Common myeloid progenitor, CD34-positive (primary cell): ENCODE data around the gene TLN1.
A peak's percentile ranks its signal among the peaks of the same experiment; 100 is the strongest.

ENCODE experiments used
- CTCF ChIA-PET: fragments of 350-600 bp; sonication (Branson Sonifier 250); formaldehyde crosslinking; loops from one replicate; lab custom pipeline; 2021; ENCODE audit warnings: antibody characterized with exemption; lab: Charles Lee
- POLR2A ChIA-PET: fragments of 350-600 bp; sonication (Branson Sonifier 250); formaldehyde crosslinking; loops from one replicate; lab custom pipeline; 2021; ENCODE audit warnings: antibody characterized with exemption; lab: Charles Lee
- DNase-seq, 3 donors: peaks; one replicate each; pipeline versions ENCODE4 v3.0.0 to v3.0.0-alpha.2; 2013
- H3K27ac ChIP-seq, 2 experiments: 1 replicate in 1 of 2; 2 replicates in 1 of 2; pipeline ENCODE4 v1.7.0; 2013; ENCODE audit warnings: inconsistent platforms in 2 of 2, low read length in 2 of 2, mild to moderate bottlenecking in 2 of 2, low read depth in 1 of 2, moderate library complexity in 1 of 2; ENCODE audit not compliant: severe bottlenecking in 2 of 2, insufficient read depth in 1 of 2, poor library complexity in 1 of 2
- H3K27me3 ChIP-seq, 5 experiments: replicated peaks in 2 of 5; 1 replicate in 3 of 5; 2 replicates in 2 of 5; pipeline versions ENCODE4 v1.6.1 to v1.7.0; 2013; ENCODE audit warnings: low read length in 4 of 5, mild to moderate bottlenecking in 2 of 5, moderate library complexity in 2 of 5, inconsistent platforms in 1 of 5; ENCODE audit not compliant: insufficient read depth in 5 of 5, control insufficient read depth in 4 of 5
- H3K36me3 ChIP-seq, 4 experiments: 1 replicate in 2 of 4; 2 replicates in 2 of 4; pipeline versions ENCODE4 v1.6.1 to v1.7.0; 2013; ENCODE audit warnings: low read length in 3 of 4, control low read depth in 1 of 4, mild to moderate bottlenecking in 1 of 4; ENCODE audit not compliant: control insufficient read depth in 4 of 4, insufficient read depth in 4 of 4
- H3K4me1 ChIP-seq, 4 experiments: 1 replicate in 3 of 4; 2 replicates in 1 of 4; pipeline versions ENCODE4 v1.6.1 to v1.7.1; 2013; ENCODE audit warnings: low read length in 3 of 4, mild to moderate bottlenecking in 3 of 4, control low read depth in 1 of 4, inconsistent platforms in 1 of 4, moderate library complexity in 1 of 4; ENCODE audit not compliant: control insufficient read depth in 4 of 4, insufficient read depth in 4 of 4; ENCODE audit errors: control extremely low read depth in 1 of 4
- H3K4me3 ChIP-seq, 7 experiments: 1 replicate in 4 of 7; 2 replicates in 3 of 7; pipeline versions ENCODE4 v1.5.1 to v1.7.0; 2013; ENCODE audit warnings: mild to moderate bottlenecking in 7 of 7, low read length in 6 of 7, moderate library complexity in 6 of 7, inconsistent platforms in 2 of 7, low read depth in 2 of 7, control low read depth in 1 of 7; ENCODE audit not compliant: insufficient read depth in 4 of 7, control insufficient read depth in 1 of 7; ENCODE audit errors: extremely low read depth in 1 of 7
- H3K9me3 ChIP-seq, 5 experiments: 1 replicate in 4 of 5; 2 replicates in 1 of 5; pipeline versions ENCODE4 v1.6.1 to v1.7.1; 2013; ENCODE audit warnings: low read length in 4 of 5, mild to moderate bottlenecking in 2 of 5, inconsistent platforms in 1 of 5, low read depth in 1 of 5, moderate library complexity in 1 of 5; ENCODE audit not compliant: control insufficient read depth in 4 of 5, insufficient read depth in 2 of 5; ENCODE audit errors: control extremely low read depth in 1 of 5
- WGBS: methylation state at CpG from one replicate; pipeline ENCODE4 v1.1.5; 2013; ENCODE audit not compliant: insufficient coverage; 5-methylcytosine and 5-hydroxymethylcytosine counted together

The TLN1 gene

DNA sequence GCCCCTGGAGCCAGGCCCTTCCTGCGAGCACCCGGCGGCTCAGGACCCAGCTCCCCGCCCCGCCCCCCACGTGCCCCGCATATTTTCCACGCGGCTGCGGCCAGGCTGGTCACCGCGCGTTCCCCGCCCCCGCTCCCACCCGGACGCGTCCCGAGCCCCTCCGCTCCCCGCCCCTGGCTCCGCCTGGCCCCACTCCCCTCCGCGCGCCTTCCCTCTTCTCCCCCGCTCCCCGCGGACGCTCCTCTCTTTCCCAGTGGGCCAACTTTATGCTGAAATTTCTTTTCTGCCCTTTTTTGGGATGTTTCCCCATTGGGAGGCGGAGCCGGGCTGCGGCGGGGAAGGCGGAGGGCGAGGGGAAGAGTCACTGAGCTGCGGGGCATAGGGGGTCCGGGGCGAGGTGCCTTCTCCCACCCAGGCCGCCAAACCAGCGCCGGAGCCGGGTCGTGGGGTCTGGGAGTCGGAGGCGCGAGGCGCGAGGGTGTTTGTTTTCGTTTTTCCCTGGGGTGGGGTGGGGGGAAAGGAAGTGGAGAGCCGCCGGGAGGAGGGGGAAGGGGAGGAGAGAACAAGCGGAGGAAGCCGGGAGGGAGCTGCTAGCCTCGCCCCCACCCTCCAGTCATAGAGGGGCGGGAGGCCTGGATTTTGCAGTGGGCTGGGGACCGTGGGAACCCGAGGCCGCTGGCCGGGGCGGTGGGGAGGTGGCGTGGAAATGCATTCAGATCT, 41.2 kb downstream of the TLN1 start:
- WGBS, result under 1% methylated on average over 39 of the region's 61 CpGs
- DNase-seq, result peak; percentile 11 to 46 (median 39)
- Histone ChIP-seq H3K36me3 (peaks cover under 1 to 4% (median 2%) of the 10 kb centered on the region in 4 experiments), H3K4me1 (peaks cover 0 to 19% (median 18%) of the 10 kb centered on the region in 4 experiments), H3K9me3 (no peaks in the 10 kb centered on the region), H3K4me3 (peak overlapping the region; percentile 52 to 87 (median 74)), H3K27me3 (no peaks in the 10 kb centered on the region), H3K27ac (peak overlapping the region in 1 of 2 experiments; percentile 43)
- ChIA-PET CTCF (interaction anchor here (1.1 to 2.6 kb wide), 12 partner anchors 10 to 38 kb away, joined by 3 to 7 read pairs (median 4); partner anchors contain the start of genes CCDC107 and RMRP), POLR2A (interaction anchor here (0.7 to 1.4 kb wide), 2 partner anchors 16 to 17 kb away, joined by 3 read pairs; no protein-coding TSS in a partner anchor)

DNA sequence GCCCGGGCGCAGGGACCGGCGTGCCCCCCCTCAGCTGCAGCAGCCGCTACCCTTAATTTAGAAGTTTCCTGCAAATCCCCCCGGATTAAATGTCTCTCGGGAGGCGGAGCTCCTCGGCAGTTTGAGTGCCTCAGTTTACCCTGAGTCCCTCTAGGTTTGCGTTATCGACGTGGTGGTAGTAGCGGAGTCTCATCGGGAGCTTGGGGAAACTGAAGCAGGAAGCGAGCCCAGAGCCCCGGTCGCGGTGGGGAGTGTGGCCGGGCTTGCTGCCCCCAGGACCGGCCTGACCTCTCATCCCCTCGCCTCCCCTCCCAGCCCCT, 41.7 kb downstream of the TLN1 start:
- Histone ChIP-seq H3K27ac (no peak overlapping the region), H3K4me3 (peak overlapping the region; percentile 44 to 87 (median 74)), H3K27me3 (no peaks in the 10 kb centered on the region), H3K36me3 (peaks cover 0 to 5% (median 2%) of the 10 kb centered on the region in 4 experiments), H3K9me3 (no peaks in the 10 kb centered on the region), H3K4me1 (peaks cover 0 to 19% (median 18%) of the 10 kb centered on the region in 4 experiments)
- DNase-seq, result no peak
- 0% methylated on average over 9 of the region's 21 CpGs for WGBS
- ChIA-PET CTCF (interaction anchor here (1.1 to 1.4 kb wide), 4 partner anchors 13 to 36 kb away, joined by 3 to 7 read pairs (median 4); partner anchors contain the start of genes CCDC107 and RMRP), POLR2A (interaction anchor here (0.7 to 1.4 kb wide), 2 partner anchors 15 to 18 kb away, joined by 3 read pairs; no protein-coding TSS in a partner anchor)

DNA sequence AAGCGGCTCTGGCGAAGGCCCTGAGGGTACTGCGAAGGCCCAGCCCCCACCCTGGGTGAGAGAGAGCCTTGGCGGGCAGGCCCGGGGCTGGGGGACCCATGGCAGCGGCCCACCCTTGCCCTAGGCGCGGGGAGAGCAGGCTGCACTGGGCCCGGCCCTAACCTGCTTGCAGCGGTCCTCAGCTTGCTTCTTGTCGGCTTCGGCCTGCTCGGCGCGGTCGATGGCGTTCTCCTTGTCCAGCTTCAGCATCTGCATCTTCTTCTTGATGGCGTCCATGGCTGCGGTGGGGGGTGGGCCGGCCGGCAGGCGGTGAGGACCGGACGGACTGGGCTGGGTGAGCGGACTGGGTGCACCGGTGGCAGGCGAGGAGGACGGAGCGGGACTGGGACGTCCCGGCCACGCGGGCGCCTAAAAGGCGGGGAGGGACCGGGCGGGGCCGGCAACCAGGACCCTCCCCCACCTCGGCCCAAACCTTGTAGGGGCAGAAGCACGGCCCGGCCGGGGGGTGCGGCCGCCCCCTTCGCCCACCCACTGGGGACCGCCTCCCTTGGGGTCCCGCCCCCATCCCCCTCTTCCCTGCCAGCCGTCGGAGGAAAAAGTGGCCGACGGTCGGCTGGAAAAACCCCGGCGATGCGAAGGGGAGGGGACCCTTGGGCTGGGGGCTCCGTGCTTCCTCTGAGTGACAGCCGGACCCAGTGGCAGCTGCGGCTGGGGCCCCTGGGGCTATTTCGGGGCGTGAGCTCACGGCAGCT, 42.3 kb downstream of the TLN1 start, which contains the start of gene TPM2:
TPM2 (minus strand) TSS at position 384 of the 752 bp plus-strand sequence; CDS start at position 276, 108 bp downstream.
- peaks cover 0 to 19% (median 18%) of the 10 kb centered on the region in 4 experiments for H3K4me1 ChIP-seq

DNA sequence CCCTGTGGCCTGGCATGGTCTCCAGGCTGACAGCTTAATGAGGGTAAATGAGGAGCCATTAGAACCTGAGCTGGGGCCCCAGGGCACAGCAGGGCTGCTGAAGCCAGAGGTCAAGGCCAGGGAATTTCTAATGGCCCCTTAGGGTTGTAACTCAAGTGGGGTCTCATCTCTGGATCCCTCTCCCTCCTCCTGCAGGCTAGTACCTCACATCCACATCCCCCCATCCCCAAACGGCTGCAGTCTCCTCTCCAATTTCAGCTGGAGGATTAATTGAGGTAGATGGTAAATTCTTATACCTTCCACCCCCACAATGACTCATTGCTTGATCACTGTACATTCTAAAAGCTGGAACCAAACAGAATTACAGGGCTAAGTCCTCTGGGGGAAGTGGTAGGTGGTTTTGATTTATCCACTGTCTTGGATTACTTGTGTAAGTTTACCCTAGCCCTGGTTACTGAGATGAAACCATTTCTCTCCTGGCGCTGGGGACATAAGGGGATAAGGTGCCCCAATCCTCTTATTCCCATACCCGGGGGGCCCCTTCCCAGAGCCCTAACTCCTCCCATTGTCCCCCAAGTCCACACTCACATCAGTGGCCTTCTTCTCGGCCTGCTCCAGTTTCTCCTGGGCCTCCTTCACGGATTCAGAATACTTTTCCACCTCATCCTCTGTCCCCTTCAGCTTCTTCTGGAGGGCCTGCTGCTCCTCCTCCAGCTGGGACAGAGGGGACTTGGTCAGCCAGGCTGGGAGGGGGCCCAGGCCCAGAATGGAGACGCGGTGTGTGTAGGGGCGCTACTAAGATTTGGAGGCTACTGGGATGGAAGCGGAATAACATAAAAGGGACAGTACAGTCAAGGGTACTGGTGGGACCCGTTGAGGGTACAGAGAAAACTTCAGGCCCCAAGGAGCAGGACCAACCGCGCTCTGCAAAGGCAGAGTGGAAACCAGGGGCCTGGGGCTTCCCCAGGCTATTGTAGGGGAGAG, 43.1 kb downstream of the TLN1 start:
- ChIA-PET POLR2A (no interaction called here), CTCF (interaction anchor here (1.2 to 2.1 kb wide), 8 partner anchors 8 to 40 kb away, joined by 3 to 16 read pairs (median 4); partner anchors contain the start of genes CCDC107 and RMRP)
- DNase-seq, result peak in 2 of 3 donors; percentile 35 to 55
- Histone ChIP-seq H3K36me3 (peaks cover 0 to 18% (median 3%) of the 10 kb centered on the region in 4 experiments), H3K4me1 (peaks cover 0 to 19% (median 18%) of the 10 kb centered on the region in 4 experiments), H3K27ac (no peak overlapping the region), H3K4me3 (peak overlapping the region in 1 of 7 experiments; percentile 74), H3K9me3 (no peaks in the 10 kb centered on the region), H3K27me3 (no peaks in the 10 kb centered on the region)
- WGBS, result 96% methylated on average over 10 of the region's 12 CpGs

More for the DNA sequence above, 42.3 kb downstream of the TLN1 start, which contains the start of gene TPM2:
- peak within 1 kb of the TSS; percentile 52 to 87 (median 74) for H3K4me3 ChIP-seq
- WGBS, result 29% methylated on average over 60 of the region's 61 CpGs
- no peaks in the 10 kb centered on the region for H3K9me3 ChIP-seq
- DNase-seq, result peak in 1 of 3 donors; percentile 9
- POLR2A ChIA-PET, result no interaction called here
- H3K36me3 ChIP-seq, result peaks cover 0 to 10% (median 3%) of the 10 kb centered on the region in 4 experiments
- CTCF ChIA-PET, result interaction anchor here (1.1 to 2.0 kb wide), 3 partner anchors 27 to 38 kb away, joined by 3 to 7 read pairs (median 4); partner anchors contain the start of genes CCDC107 and RMRP
- H3K27me3 ChIP-seq, result no peaks in the 10 kb centered on the region
- no peak within 1 kb of the TSS for H3K27ac ChIP-seq

DNA sequence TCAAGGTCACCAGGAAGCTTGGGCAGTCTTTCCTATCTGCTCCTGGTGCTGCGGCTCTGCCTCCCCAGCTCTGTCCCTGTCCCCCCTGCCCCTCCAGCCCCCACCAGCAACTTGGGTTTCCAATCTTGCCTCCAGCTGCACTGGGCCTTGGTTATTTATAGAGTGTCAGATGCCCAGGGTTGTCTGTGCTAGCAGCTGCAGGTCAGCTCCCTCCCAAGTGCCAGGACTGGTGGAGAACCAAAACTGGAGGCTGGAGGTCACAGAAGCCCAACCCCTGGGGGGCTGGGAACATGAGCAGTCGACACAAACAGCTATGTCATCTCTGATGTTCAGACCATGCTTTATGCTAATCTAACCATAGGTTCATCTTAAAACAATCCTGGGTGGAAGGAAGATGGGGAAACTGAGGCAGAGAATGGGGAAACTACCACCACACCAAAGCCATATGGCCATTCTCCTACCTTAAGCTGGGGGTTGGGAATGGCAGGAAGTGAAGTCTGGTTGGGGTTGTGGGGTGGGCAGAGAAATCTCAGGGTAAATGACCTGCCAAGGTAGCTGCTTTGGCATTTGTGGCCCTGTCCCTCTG, 43.9 kb downstream of the TLN1 start:
- Histone ChIP-seq H3K36me3 (peaks cover 0 to 25% (median 4%) of the 10 kb centered on the region in 4 experiments), H3K4me1 (peaks cover 0 to 19% (median 18%) of the 10 kb centered on the region in 4 experiments), H3K4me3 (no peak overlapping the region), H3K9me3 (no peaks in the 10 kb centered on the region), H3K27ac (no peak overlapping the region), H3K27me3 (no peaks in the 10 kb centered on the region)
- WGBS, result 86% methylated on average over 1 of the region's 2 CpGs
- CTCF ChIA-PET, result interaction anchor here (1.2 to 2.1 kb wide), 9 partner anchors 9 to 41 kb away, joined by 3 to 16 read pairs (median 3); partner anchors contain the start of genes CCDC107 and RMRP
- no peak for DNase-seq
- POLR2A ChIA-PET, result no interaction called here
